SK-N-SH treated with all-trans-retinoic acid at 6 μM for 48 hours (cell line): ENCODE measurements around the gene ATF1.

Experiments used
- ARNTL ChIP-seq: fragments of 450-650 bp; formaldehyde crosslinking; IDR thresholded peaks from 2 replicates; pipeline ENCODE4 v1.5.0; 2020; ENCODE audit warnings: low read depth, mild to moderate bottlenecking, moderate library complexity, borderline replicate concordance
- BACH2 ChIP-seq: fragments of 250-450 bp; sonication (Bioruptor Pico); IDR thresholded peaks from 2 replicates; pipeline ENCODE4 v1.9.0; 2021; ENCODE audit warnings: mild to moderate bottlenecking, borderline replicate concordance
- CREB5 ChIP-seq: fragments of 250-450 bp; sonication (Bioruptor Pico); IDR thresholded peaks from 2 replicates; pipeline ENCODE4 v1.5.1; 2020; ENCODE audit warnings: low read depth, mild to moderate bottlenecking, moderate library complexity
- ISL1 ChIP-seq: fragments of 250-450 bp; sonication (Bioruptor Pico); IDR thresholded peaks from 2 replicates; pipeline ENCODE4 v2.1.2; 2022; ENCODE audit warnings: mild to moderate bottlenecking, moderate library complexity
- OSR1 ChIP-seq: fragments of 250-450 bp; sonication (Bioruptor Pico); IDR thresholded peaks from 2 replicates; pipeline ENCODE4 v1.8.0; 2022; ENCODE audit warnings: moderate library complexity, mild to moderate bottlenecking, inconsistent platforms
- PATZ1 ChIP-seq: fragments of 250-450 bp; sonication (Bioruptor Pico); IDR thresholded peaks from 2 replicates; pipeline ENCODE4 v1.8.0; 2020; ENCODE audit warnings: mild to moderate bottlenecking, moderate library complexity, borderline replicate concordance
- RARB ChIP-seq: fragments of 250-450 bp; sonication (Bioruptor Pico); IDR thresholded peaks from 2 replicates; pipeline ENCODE4 v1.8.0; 2021; ENCODE audit warnings: mild to moderate bottlenecking, moderate library complexity
- ZFP3 ChIP-seq: fragments of 250-450 bp; sonication (Bioruptor Pico); IDR thresholded peaks from 2 replicates; pipeline ENCODE4 v1.5.0; 2020; ENCODE audit warnings: mild to moderate bottlenecking, moderate library complexity
- ZFP30 ChIP-seq: fragments of 450-650 bp; formaldehyde crosslinking; IDR thresholded peaks from 2 replicates; pipeline ENCODE4 v1.5.0; 2022; ENCODE audit warnings: mild to moderate bottlenecking, moderate library complexity

- TF ChIP-seq ARNTL: no peak
- TF ChIP-seq RARB (CRISPR knock-in tag): no peak
- TF ChIP-seq BACH2: no peak
- TF ChIP-seq PATZ1: no peak
- TF ChIP-seq OSR1 (CRISPR knock-in tag): no peak
- TF ChIP-seq CREB5 (CRISPR knock-in tag): no peak
- TF ChIP-seq ZFP30: no peak
- no peak for TF ChIP-seq ZFP3 (CRISPR knock-in tag)
- TF ChIP-seq ISL1 (CRISPR knock-in tag): no peak
Observed at GRCh38 chr12:50839042-50839441, 75.1 kb downstream of the ATF1 start.
